K562 (cell line): ENCODE data around the gene SLC3A2. TPM values are rescaled to one million over a fixed set of nuclear protein-coding genes. Genes with fewer than 3 reads are reported as not detected.

Experiments used
- ATF7 ChIP-seq: fragments of 450-650 bp; IDR thresholded peaks from 2 replicates; pipeline ENCODE4 v1.7.1; 2014; ENCODE audit warnings: mild to moderate bottlenecking, moderate library complexity
- CAMTA2 ChIP-seq: fragments of 250-450 bp; sonication (Bioruptor Pico); conservative IDR thresholded peaks from 2 replicates; pipeline ENCODE4 v1.5.1; 2022
- CREM ChIP-seq: IDR thresholded peaks from 2 replicates; pipeline ENCODE4 v1.6.1; 2014; ENCODE audit warnings: antibody characterized with exemption, low read depth
- ESRRB ChIP-seq: fragments of 250-450 bp; sonication (Bioruptor Pico); IDR thresholded peaks from 2 replicates; pipeline ENCODE4 v1.5.0; 2020; ENCODE audit warnings: mild to moderate bottlenecking, moderate library complexity, borderline replicate concordance
- FOXM1 ChIP-seq, 2 experiments: fragments of 450-650 bp in 1 of 2; sonication (generic) in 1 of 2; formaldehyde crosslinking in 1 of 2; IDR thresholded peaks; 2 replicates each; pipeline versions ENCODE4 v1.6.1 to v1.9.0; 2017 to 2022; ENCODE audit warnings: low read depth in 2 of 2, mild to moderate bottlenecking in 2 of 2, missing genetic modification reagents in 1 of 2, moderate library complexity in 1 of 2
- FUS ChIP-seq: fragments of 200-400 bp; formaldehyde crosslinking; optimal IDR thresholded peaks from 2 replicates; pipeline ENCODE3; 2017; ENCODE audit warnings: low read depth, low read length
- GTF2E2 ChIP-seq: fragments of 200-800 bp; sonication (Bioruptor generic); IDR thresholded peaks from 2 replicates; pipeline ENCODE4 v1.6.1; 2016; ENCODE audit warnings: missing genetic modification characterization, missing compliant biosample characterization
- HMG20B ChIP-seq: fragments of 250-450 bp; sonication (Bioruptor Pico); IDR thresholded peaks from 2 replicates; pipeline ENCODE4 v1.5.0; 2021; ENCODE audit warnings: mild to moderate bottlenecking
- KDM5B ChIP-seq: fragments of 200-600 bp; sonication (generic); IDR thresholded peaks from 2 replicates; pipeline ENCODE4 v1.6.1; 2012; ENCODE audit warnings: low read depth, mild to moderate bottlenecking, moderate library complexity, low read length, control low read depth, inconsistent platforms; ENCODE audit not compliant: insufficient replicate concordance
- MAZ ChIP-seq, 2 experiments: fragments of 450-650 bp in 1 of 2; sonication (generic) in 1 of 2; formaldehyde crosslinking; IDR thresholded peaks in 1 of 2; conservative IDR thresholded peaks in 1 of 2; 2 replicates each; pipeline versions ENCODE4 v1.4.0 to v1.5.0; 2020; ENCODE audit warnings: mild to moderate bottlenecking in 1 of 2, missing genetic modification reagents in 1 of 2
- NCOR1 ChIP-seq: fragments of 450-650 bp; IDR thresholded peaks from 2 replicates; pipeline ENCODE4 v1.6.1; 2016; ENCODE audit warnings: mild to moderate bottlenecking, moderate library complexity
- PML ChIP-seq: IDR thresholded peaks from 2 replicates; pipeline ENCODE4 v1.6.1; 2012; ENCODE audit warnings: low read length, inconsistent platforms
- SIN3B ChIP-seq: fragments of 450-650 bp; IDR thresholded peaks from 2 replicates; pipeline ENCODE4 v1.6.1; 2017; ENCODE audit warnings: low read depth, mild to moderate bottlenecking, moderate library complexity
- SP1 ChIP-seq: sonication (generic); formaldehyde crosslinking; IDR thresholded peaks from 2 replicates; pipeline ENCODE4 v1.8.1; 2022; ENCODE audit warnings: mild to moderate bottlenecking, missing genetic modification reagents
- SRF ChIP-seq, 2 experiments: fragments of 250-450, 450-650 bp in 1 of 2; sonication (Bioruptor Pico) in 1 of 2; sonication (generic) in 1 of 2; formaldehyde crosslinking; IDR thresholded peaks; 2 replicates each; pipeline versions ENCODE4 v1.5.0 to v1.5.1; 2020 to 2022; ENCODE audit warnings: mild to moderate bottlenecking in 1 of 2, missing genetic modification reagents in 1 of 2
- TGIF2 ChIP-seq: sonication (generic); formaldehyde crosslinking; IDR thresholded peaks from 2 replicates; pipeline ENCODE4 v1.8.1; 2022; ENCODE audit warnings: mild to moderate bottlenecking, missing genetic modification reagents, moderate library complexity
- UBTF ChIP-seq, 2 experiments: IDR thresholded peaks; 2 replicates each; pipeline ENCODE4 v1.6.1; 2012; ENCODE audit warnings: improper control_type of control experiment in 2 of 2, low read depth in 2 of 2, low read length in 2 of 2, borderline replicate concordance in 1 of 2
- ZNF140 ChIP-seq: fragments of 250-450 bp; sonication (Bioruptor Pico); IDR thresholded peaks from 2 replicates; pipeline ENCODE4 v1.8.0; 2021; ENCODE audit warnings: moderate library complexity, mild to moderate bottlenecking, inconsistent platforms
- ZNF232 ChIP-seq: sonication (generic); formaldehyde crosslinking; IDR thresholded peaks from 2 replicates; pipeline ENCODE4 v1.8.0; 2022; ENCODE audit warnings: mild to moderate bottlenecking, missing genetic modification reagents
- ZNF551 ChIP-seq: fragments of 250-450 bp; sonication (Bioruptor Pico); IDR thresholded peaks from 2 replicates; pipeline ENCODE4 v1.5.0; 2021; ENCODE audit warnings: mild to moderate bottlenecking, moderate library complexity
- ZNF77 ChIP-seq: fragments of 250-450 bp; sonication (Bioruptor Pico); IDR thresholded peaks from 2 replicates; pipeline ENCODE4 v1.5.0; 2020
- polyA plus RNA-seq, 8 experiments: library from polyadenylated mRNA; depleted of rRNA in 4 of 8; stranded (reverse) in 5 of 8; unstranded in 3 of 8; fragments of >200 nt; fragmentation: Nextera tagmentation in 2 of 8; fragmentation: Illumina TruSeq in 1 of 8; extraction: Ambion mirVana in 2 of 8; extraction: Trizol in 1 of 8; gene quantifications; 2 replicates each; pipeline versions ENCODE4 v1.2.1 to v1.2.3, GENCODE V29; 2011 to 2014; ENCODE audit warnings: inconsistent platforms in 1 of 8, missing spikeins in 1 of 8
- total RNA-seq, 7 experiments: library from RNA; depleted of rRNA in 6 of 7; stranded (reverse); fragments of >200 nt in 6 of 7; fragmentation: Illumina TruSeq in 2 of 7; extraction: Trizol in 2 of 7; gene quantifications; 2 replicates each; pipeline versions ENCODE4 v1.2.1 to v1.2.3, GENCODE V29; 2011 to 2021; ENCODE audit warnings: low replicate concordance in 1 of 7
- TF ChIP-seq, protein P1 (sequence below): sonication (generic); formaldehyde crosslinking; IDR thresholded peaks from 2 replicates; pipeline ENCODE4 v1.8.0; 2022; ENCODE audit warnings: mild to moderate bottlenecking, low read depth, missing genetic modification reagents
- TF ChIP-seq, protein P2 (sequence below), 2 experiments: fragments of 200-800 bp in 1 of 2; sonication (Bioruptor generic) in 1 of 2; sonication (generic) in 1 of 2; formaldehyde crosslinking in 1 of 2; IDR thresholded peaks in 1 of 2; conservative IDR thresholded peaks in 1 of 2; 2 replicates each; pipeline versions ENCODE4 v1.5.0 to v1.6.1; 2016 to 2020; ENCODE audit warnings: missing compliant biosample characterization in 1 of 2, missing genetic modification characterization in 1 of 2, missing genetic modification reagents in 1 of 2

SLC3A2 gene
- total and polyA plus RNA-seq, 9 of the 15 experiments (the other 6 are each of a cell fraction or from before 2014, with no cell fraction given): 20.0 to 296 (median 214) TPM

DNA sequence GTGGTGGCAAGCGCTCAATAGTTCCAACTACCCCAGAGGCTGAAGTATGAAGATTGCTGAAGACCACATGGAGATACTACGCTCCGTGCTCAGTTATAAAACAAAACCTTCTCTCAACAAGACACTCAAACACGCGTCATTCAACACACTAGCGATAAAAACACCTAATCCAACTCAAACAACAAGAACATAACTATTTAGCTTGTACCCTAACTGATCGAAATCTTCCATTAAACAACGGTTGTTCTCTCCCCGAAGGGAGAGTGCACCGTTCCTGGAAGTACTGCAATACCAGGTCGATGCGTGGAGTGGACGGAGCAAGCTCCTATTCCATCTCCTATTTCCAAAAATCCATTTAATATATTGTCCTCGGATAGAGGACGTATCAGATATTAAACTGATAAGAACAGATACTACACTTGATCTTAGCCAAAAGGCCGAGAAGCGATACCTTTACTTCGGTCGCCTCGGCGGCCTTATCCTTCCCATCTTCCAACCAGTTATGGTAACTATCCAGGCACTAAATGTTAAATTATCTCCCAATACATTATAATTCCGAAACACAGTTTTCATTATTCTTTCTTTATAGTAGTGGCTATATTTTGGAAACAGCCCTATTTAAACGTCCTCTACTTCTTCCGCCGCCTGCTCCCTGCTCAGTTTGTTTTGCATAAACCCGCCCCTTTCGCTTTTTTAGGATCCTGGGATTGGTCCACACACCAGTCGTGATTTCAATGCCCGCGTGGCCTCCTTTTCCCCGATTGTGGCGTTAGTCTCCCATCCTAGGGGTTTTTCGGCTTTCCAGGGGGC, 39.1 kb upstream of the SLC3A2 start (continued):
- TF ChIP-seq GTF2E2 (peak; percentile 100), MAZ (CRISPR knock-in tag; conservative IDR thresholded peaks at IDR 0.05 in 1 of 2, IDR thresholded peaks at IDR 0.05 in 1 of 2) (peak; percentile 91 to 100), SRF (CRISPR knock-in tag; IDR thresholded peaks at IDR 0.05) (peak in 1 of 2 experiments; percentile 98; a peak in 2 of 4 replicates), SP1 (CRISPR knock-in tag) (peak; percentile 99), ZNF140 (CRISPR knock-in tag) (0 out of 2 replicates have a peak, but pooled peaks have one; percentile 12), TGIF2 (CRISPR knock-in tag) (0 out of 2 replicates have a peak, but pooled peaks have one; percentile 49), CAMTA2 (peak; percentile 100), NCOR1 (peak; percentile 100), ZNF232 (CRISPR knock-in tag) (peak; percentile 79; the same call in 1 of the 2 replicates), ZNF551 (CRISPR knock-in tag) (peak; percentile 100), UBTF (IDR thresholded peaks at IDR 0.05; ENCODE audit: borderline replicate concordance in 1 of 2, low read depth in 2 of 2, low read length in 2 of 2) (no peak), FOXM1 (IDR thresholded peaks at IDR 0.05; ENCODE audit: low read depth) (peak; percentile 51), FOXM1 (CRISPR knock-in tag; IDR thresholded peaks at IDR 0.05; ENCODE audit: low read depth) (peak; percentile 97), ATF7 (peak; percentile 93), ESRRB (CRISPR knock-in tag) (peak; percentile 100), PML (peak; percentile 100), KDM5B (peak; percentile 100), HMG20B (CRISPR knock-in tag) (peak; percentile 100), CREM (peak; percentile 85), SIN3B (peak; percentile 35; the same call in 1 of the 2 replicates), FUS (no peak), ZNF77 (CRISPR knock-in tag) (peak; percentile 100)
- TF ChIP-seq, protein P1, sequence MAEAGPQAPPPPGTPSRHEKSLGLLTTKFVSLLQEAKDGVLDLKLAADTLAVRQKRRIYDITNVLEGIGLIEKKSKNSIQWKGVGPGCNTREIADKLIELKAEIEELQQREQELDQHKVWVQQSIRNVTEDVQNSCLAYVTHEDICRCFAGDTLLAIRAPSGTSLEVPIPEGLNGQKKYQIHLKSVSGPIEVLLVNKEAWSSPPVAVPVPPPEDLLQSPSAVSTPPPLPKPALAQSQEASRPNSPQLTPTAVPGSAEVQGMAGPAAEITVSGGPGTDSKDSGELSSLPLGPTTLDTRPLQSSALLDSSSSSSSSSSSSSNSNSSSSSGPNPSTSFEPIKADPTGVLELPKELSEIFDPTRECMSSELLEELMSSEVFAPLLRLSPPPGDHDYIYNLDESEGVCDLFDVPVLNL (CRISPR knock-in tag): peak; percentile 86
- TF ChIP-seq, protein P2, sequence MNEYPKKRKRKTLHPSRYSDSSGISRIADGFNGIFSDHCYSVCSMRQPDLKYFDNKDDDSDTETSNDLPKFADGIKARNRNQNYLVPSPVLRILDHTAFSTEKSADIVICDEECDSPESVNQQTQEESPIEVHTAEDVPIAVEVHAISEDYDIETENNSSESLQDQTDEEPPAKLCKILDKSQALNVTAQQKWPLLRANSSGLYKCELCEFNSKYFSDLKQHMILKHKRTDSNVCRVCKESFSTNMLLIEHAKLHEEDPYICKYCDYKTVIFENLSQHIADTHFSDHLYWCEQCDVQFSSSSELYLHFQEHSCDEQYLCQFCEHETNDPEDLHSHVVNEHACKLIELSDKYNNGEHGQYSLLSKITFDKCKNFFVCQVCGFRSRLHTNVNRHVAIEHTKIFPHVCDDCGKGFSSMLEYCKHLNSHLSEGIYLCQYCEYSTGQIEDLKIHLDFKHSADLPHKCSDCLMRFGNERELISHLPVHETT (CRISPR knock-in tag; conservative IDR thresholded peaks at IDR 0.05 in 1 of 2, IDR thresholded peaks at IDR 0.05 in 1 of 2): peak in 1 of 2 experiments; percentile 85; a peak in 2 of 4 replicates
